Measurements from ENCODE around the gene ASCC1. TPM values are rescaled to one million over a fixed set of nuclear protein-coding genes. Genes with fewer than 3 reads are reported as not detected.

ASCC1 gene
- polyA plus RNA-seq, 1 experiment, result 18.5 TPM

DNA sequence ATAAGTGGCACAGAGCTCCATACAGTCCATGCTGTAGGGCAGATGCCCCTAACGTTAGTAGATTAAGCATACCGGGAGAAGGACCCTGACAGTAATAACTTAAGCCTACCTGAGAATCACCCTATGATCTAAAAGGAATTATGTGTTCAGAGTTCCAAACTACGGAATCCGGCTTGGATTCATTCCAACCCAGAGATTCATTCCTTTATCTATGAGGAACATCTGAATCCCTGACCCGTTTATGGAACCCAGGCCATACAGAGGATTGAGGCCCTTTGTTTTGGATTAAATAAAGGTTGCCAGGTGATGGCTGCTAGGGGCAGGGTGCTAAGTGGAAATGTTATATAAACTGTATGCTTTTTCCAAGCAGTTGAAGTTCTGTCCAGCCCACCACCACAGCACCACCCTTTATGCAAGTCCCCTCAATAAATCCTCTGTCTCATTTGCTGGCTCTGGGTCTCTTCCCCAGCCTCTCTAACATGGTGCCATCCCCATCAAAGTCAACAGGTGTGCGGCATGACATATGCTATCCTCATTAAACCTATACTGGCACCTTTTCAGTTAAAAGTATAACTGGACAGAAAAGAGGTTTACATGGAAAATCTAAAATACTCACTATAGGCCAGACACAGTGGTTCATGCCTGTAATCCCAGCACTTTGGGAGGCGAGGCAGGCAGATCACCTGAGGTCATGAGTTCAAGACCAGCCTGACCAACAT lies 9.4 kb downstream of the ASCC1 start:
- Histone ChIP-seq H3K36me3 (ENCODE audit: control insufficient read depth, insufficient read depth, low read length) (peaks cover 3% of the 10 kb centered on the region; the same call in 1 of the 2 replicates), H3K4me3 (ENCODE audit: low read depth, low read length) (no peak overlapping the region), H3K27me3 (ENCODE audit: control insufficient read depth, insufficient read depth, low read length) (no peaks in the 10 kb centered on the region)
- no peak for DNase-seq (ENCODE audit: low read depth)
- POLR2A ChIA-PET, result no interaction called here
- CTCF ChIA-PET, result no interaction called here
- TF ChIP-seq, protein P1, sequence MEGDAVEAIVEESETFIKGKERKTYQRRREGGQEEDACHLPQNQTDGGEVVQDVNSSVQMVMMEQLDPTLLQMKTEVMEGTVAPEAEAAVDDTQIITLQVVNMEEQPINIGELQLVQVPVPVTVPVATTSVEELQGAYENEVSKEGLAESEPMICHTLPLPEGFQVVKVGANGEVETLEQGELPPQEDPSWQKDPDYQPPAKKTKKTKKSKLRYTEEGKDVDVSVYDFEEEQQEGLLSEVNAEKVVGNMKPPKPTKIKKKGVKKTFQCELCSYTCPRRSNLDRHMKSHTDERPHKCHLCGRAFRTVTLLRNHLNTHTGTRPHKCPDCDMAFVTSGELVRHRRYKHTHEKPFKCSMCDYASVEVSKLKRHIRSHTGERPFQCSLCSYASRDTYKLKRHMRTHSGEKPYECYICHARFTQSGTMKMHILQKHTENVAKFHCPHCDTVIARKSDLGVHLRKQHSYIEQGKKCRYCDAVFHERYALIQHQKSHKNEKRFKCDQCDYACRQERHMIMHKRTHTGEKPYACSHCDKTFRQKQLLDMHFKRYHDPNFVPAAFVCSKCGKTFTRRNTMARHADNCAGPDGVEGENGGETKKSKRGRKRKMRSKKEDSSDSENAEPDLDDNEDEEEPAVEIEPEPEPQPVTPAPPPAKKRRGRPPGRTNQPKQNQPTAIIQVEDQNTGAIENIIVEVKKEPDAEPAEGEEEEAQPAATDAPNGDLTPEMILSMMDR (IDR thresholded peaks at IDR 0.05; ENCODE audit: insufficient read depth, low read depth, low read length), result no peak

GRCh38 chr10:72204724-72205123 lies 11.4 kb downstream of the ASCC1 start:
- Histone ChIP-seq H3K27me3 (ENCODE audit: control insufficient read depth, insufficient read depth, low read length) (no peaks in the 10 kb centered on the region), H3K36me3 (ENCODE audit: control insufficient read depth, insufficient read depth, low read length) (no peaks in the 10 kb centered on the region; the same call in 1 of the 2 replicates), H3K4me3 (ENCODE audit: low read depth, low read length) (no peak overlapping the region)
- DNase-seq (ENCODE audit: low read depth), result no peak
- ChIA-PET POLR2A (no interaction called here), CTCF (no interaction called here)
- TF ChIP-seq, protein P1 (IDR thresholded peaks at IDR 0.05; ENCODE audit: insufficient read depth, low read depth, low read length), result no peak

- no peaks in the 10 kb centered on the region; the same call in 1 of the 2 replicates for H3K36me3 ChIP-seq (ENCODE audit: control insufficient read depth, insufficient read depth, low read length)
- H3K4me3 ChIP-seq (ENCODE audit: low read depth, low read length), result no peak overlapping the region
- no peak for DNase-seq (ENCODE audit: low read depth)
- H3K27me3 ChIP-seq (ENCODE audit: control insufficient read depth, insufficient read depth, low read length), result no peaks in the 10 kb centered on the region
- ChIA-PET POLR2A (no interaction called here), CTCF (interaction anchor here (1.3 kb wide), 1 partner anchor 11 kb away, joined by 4 read pairs; no protein-coding TSS in a partner anchor)
- TF ChIP-seq, protein P1 (IDR thresholded peaks at IDR 0.05; ENCODE audit: insufficient read depth, low read depth, low read length), result no peak
Measured at GRCh38 chr10:72204296-72204695, 11.8 kb downstream of the ASCC1 start.

- Histone ChIP-seq H3K4me3 (ENCODE audit: low read depth, low read length) (no peak overlapping the region), H3K36me3 (ENCODE audit: control insufficient read depth, insufficient read depth, low read length) (no peaks in the 10 kb centered on the region; the same call in 1 of the 2 replicates), H3K27me3 (ENCODE audit: control insufficient read depth, insufficient read depth, low read length) (no peaks in the 10 kb centered on the region)
- CTCF ChIA-PET, result interaction anchor here (0.6 kb wide), 1 partner anchor 82 kb away, joined by 3 read pairs; no protein-coding TSS in a partner anchor
- DNase-seq (ENCODE audit: low read depth), result no peak
- TF ChIP-seq, protein P1 (IDR thresholded peaks at IDR 0.05; ENCODE audit: insufficient read depth, low read depth, low read length), result no peak
- POLR2A ChIA-PET, result no interaction called here
Measured at GRCh38 chr10:72201293-72201692, 14.8 kb downstream of the ASCC1 start.

DNA sequence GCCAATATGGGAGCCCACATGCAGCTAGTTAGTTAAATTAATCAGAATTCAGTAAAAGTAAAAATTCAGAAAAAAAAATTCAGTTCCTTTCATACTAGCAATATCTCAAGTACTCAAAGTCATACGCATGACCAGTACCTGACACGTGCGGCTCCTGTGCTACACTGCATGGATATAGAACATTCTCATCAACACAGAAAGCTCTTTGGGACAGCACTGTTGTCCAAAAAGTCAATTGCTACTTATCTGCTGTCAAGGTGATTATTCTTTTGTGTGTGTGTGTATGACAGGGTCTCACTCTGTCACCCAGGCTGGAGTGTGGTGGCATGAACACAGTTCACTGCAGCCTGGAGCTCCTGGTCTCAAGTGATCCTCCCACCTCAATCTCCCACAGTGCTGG lies 15.2 kb downstream of the ASCC1 start:
- no peak overlapping the region for H3K4me3 ChIP-seq (ENCODE audit: low read depth, low read length)
- DNase-seq (ENCODE audit: low read depth), result no peak
- CTCF ChIA-PET, result interaction anchor here (0.6 kb wide), 1 partner anchor 82 kb away, joined by 3 read pairs; no protein-coding TSS in a partner anchor
- no peaks in the 10 kb centered on the region for H3K27me3 ChIP-seq (ENCODE audit: control insufficient read depth, insufficient read depth, low read length)
- H3K36me3 ChIP-seq (ENCODE audit: control insufficient read depth, insufficient read depth, low read length), result no peaks in the 10 kb centered on the region; the same call in 1 of the 2 replicates
- TF ChIP-seq, protein P1 (IDR thresholded peaks at IDR 0.05; ENCODE audit: insufficient read depth, low read depth, low read length), result no peak
- POLR2A ChIA-PET, result no interaction called here

All from BJ (cell line).